Suprapubic skin (tissue), 4 donors: Measurements from ENCODE around the gene CMTM7. TPM values are rescaled to one million over a fixed set of nuclear protein-coding genes. Genes with fewer than 3 reads are reported as not detected.

Source experiments
- DNase-seq, 2 donors: peaks; one replicate each; pipeline ENCODE4 v3.0.0-alpha.2; 2019; ENCODE audit warnings: low spot score in 2 of 2
- H3K27ac ChIP-seq: fragments of 200-600 bp; sonication (generic); one replicate; pipeline ENCODE4 v1.5.1; 2019
- H3K27me3 ChIP-seq: fragments of 200-600 bp; sonication (generic); one replicate; pipeline ENCODE4 v1.5.1; 2019
- H3K36me3 ChIP-seq: fragments of 200-600 bp; sonication (generic); one replicate; pipeline ENCODE4 v1.5.1; 2019
- H3K4me1 ChIP-seq: fragments of 200-600 bp; sonication (generic); one replicate; pipeline ENCODE4 v1.5.1; 2019
- H3K4me3 ChIP-seq: fragments of 200-600 bp; sonication (generic); one replicate; pipeline ENCODE4 v1.5.1; 2019; ENCODE audit warnings: mild to moderate bottlenecking
- H3K9me3 ChIP-seq: fragments of 200-600 bp; sonication (generic); one replicate; pipeline ENCODE4 v1.5.1; 2019
- EP300 ChIP-seq: sonication (generic); formaldehyde crosslinking; IDR thresholded peaks from one replicate; pipeline ENCODE4 v1.6.1; 2017; ENCODE audit warnings: antibody characterized with exemption
- POLR2A ChIP-seq, 2 donors: fragments of 450-650 bp; IDR thresholded peaks; one replicate each; pipeline ENCODE4 v1.6.1; 2017; ENCODE audit warnings: antibody characterized with exemption in 2 of 2, mild to moderate bottlenecking in 2 of 2, moderate library complexity in 2 of 2
- POLR2AphosphoS5 ChIP-seq, 3 donors: sonication (generic); formaldehyde crosslinking; IDR thresholded peaks; one replicate each; pipeline ENCODE4 v1.6.1; 2017; ENCODE audit warnings: antibody characterized with exemption in 3 of 3
- WGBS: methylation state at CpG from one replicate; pipeline ENCODE4 v1.1.5; 2018; 5-methylcytosine and 5-hydroxymethylcytosine counted together
- total RNA-seq, 4 donors: library from RNA; depleted of rRNA; stranded (reverse); fragments of >200 nt; gene quantifications; one replicate each; pipeline ENCODE4 v1.1.0, GENCODE V29; 2016
- TF ChIP-seq, protein P1 (sequence below), 2 donors: fragments of 200-600 bp in 1 of 2; fragments of 450-650 bp in 1 of 2; sonication (generic) in 1 of 2; IDR thresholded peaks; one replicate each; pipeline ENCODE4 v1.5.1; 2016 to 2019; ENCODE audit warnings: antibody characterized with exemption in 2 of 2, mild to moderate bottlenecking in 1 of 2, moderate library complexity in 1 of 2

Gene CMTM7
- total RNA-seq, 4 donors from 2014 or later, result 7.5 to 14.7 (median 10.9) TPM

DNA sequence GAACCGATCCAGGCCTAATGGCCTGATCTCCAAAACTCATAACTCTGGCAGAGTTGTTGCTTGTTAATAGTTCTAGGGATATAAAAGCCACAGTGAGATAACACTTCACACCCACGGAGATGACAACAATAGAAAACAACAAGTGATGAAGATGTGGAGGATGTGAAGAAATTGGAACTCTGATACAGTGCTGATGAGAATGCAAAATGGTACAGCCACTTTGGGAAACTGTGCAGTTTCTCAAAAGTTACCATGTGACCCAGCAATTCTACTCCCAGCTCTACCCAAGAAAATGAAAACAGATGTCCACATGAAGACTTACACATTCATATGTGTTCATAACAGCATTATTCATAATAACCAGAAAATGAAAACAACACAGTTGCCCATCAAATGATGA is 3.8 kb downstream of the CMTM7 start:
- peaks cover 14% of the 10 kb centered on the region for H3K4me1 ChIP-seq
- TF ChIP-seq, protein P1, sequence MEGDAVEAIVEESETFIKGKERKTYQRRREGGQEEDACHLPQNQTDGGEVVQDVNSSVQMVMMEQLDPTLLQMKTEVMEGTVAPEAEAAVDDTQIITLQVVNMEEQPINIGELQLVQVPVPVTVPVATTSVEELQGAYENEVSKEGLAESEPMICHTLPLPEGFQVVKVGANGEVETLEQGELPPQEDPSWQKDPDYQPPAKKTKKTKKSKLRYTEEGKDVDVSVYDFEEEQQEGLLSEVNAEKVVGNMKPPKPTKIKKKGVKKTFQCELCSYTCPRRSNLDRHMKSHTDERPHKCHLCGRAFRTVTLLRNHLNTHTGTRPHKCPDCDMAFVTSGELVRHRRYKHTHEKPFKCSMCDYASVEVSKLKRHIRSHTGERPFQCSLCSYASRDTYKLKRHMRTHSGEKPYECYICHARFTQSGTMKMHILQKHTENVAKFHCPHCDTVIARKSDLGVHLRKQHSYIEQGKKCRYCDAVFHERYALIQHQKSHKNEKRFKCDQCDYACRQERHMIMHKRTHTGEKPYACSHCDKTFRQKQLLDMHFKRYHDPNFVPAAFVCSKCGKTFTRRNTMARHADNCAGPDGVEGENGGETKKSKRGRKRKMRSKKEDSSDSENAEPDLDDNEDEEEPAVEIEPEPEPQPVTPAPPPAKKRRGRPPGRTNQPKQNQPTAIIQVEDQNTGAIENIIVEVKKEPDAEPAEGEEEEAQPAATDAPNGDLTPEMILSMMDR (IDR thresholded peaks at IDR 0.05), result no peak
- no peak for TF ChIP-seq POLR2AphosphoS5 (IDR thresholded peaks at IDR 0.05)
- no peaks in the 10 kb centered on the region for H3K27me3 ChIP-seq
- H3K36me3 ChIP-seq, result no peaks in the 10 kb centered on the region
- no peak for DNase-seq
- no peak overlapping the region for H3K27ac ChIP-seq
- no peaks in the 10 kb centered on the region for H3K9me3 ChIP-seq
- 48% methylated on average over 2 of the region's 2 CpGs for WGBS
- no peak overlapping the region for H3K4me3 ChIP-seq

DNA sequence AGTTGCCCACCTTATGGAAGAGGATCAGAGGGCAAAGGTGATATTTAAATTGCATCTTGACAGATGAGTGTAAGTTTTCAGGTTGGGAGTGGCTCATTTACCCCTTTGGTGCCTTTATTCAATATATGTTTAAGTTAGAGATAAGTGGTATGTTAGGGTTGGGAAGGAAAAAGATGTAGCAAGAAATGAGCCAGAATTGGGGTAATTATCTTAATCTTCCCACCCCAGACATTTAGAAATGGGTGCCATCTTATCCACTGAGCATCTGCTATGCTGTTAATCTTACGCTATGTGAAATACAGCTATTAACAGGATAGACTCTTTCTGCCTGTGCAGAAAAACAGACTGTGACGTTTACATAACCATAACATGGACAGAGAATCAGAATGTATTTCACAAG is 6.3 kb downstream of the CMTM7 start:
- no peaks in the 10 kb centered on the region for H3K36me3 ChIP-seq
- no peak overlapping the region for H3K4me3 ChIP-seq
- H3K27ac ChIP-seq, result no peak overlapping the region
- DNase-seq, result no peak
- H3K27me3 ChIP-seq, result no peaks in the 10 kb centered on the region
- peaks cover 33% of the 10 kb centered on the region for H3K4me1 ChIP-seq
- H3K9me3 ChIP-seq, result no peaks in the 10 kb centered on the region
- 70% methylated on average over 2 of the region's 2 CpGs for WGBS
- TF ChIP-seq EP300 (no peak), POLR2A (IDR thresholded peaks at IDR 0.05) (no peak), POLR2AphosphoS5 (IDR thresholded peaks at IDR 0.05) (no peak)
- TF ChIP-seq, protein P1 (IDR thresholded peaks at IDR 0.05), result no peak

DNA sequence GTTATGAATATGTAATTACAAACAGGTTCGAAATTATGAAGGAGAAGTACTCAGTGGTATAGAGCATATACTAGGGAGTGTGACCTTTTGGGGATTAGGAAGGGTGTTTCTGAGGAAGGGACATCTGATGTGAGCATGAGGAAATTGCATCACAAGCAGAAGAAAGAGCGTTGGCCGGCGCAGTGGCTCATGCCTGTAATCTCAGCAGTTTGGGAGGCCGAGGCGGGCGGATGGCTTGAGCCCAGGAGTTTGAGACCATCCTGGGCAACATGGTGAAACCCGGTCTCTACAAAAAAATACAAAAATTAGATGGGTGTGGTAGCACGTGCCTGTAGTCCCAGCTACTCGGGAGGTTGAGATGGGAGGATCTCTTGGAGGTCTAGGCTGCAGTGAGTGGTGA is 6.9 kb downstream of the CMTM7 start:
- H3K4me1 ChIP-seq, result peaks cover 38% of the 10 kb centered on the region
- TF ChIP-seq, protein P1 (IDR thresholded peaks at IDR 0.05), result no peak
- TF ChIP-seq POLR2A (IDR thresholded peaks at IDR 0.05) (no peak), EP300 (no peak), POLR2AphosphoS5 (IDR thresholded peaks at IDR 0.05) (no peak)
- H3K4me3 ChIP-seq, result no peak overlapping the region
- H3K9me3 ChIP-seq, result no peaks in the 10 kb centered on the region
- no peak overlapping the region for H3K27ac ChIP-seq
- H3K36me3 ChIP-seq, result no peaks in the 10 kb centered on the region
- WGBS, result 72% methylated on average over 10 of the region's 10 CpGs
- DNase-seq, result no peak
- H3K27me3 ChIP-seq, result no peaks in the 10 kb centered on the region

DNA sequence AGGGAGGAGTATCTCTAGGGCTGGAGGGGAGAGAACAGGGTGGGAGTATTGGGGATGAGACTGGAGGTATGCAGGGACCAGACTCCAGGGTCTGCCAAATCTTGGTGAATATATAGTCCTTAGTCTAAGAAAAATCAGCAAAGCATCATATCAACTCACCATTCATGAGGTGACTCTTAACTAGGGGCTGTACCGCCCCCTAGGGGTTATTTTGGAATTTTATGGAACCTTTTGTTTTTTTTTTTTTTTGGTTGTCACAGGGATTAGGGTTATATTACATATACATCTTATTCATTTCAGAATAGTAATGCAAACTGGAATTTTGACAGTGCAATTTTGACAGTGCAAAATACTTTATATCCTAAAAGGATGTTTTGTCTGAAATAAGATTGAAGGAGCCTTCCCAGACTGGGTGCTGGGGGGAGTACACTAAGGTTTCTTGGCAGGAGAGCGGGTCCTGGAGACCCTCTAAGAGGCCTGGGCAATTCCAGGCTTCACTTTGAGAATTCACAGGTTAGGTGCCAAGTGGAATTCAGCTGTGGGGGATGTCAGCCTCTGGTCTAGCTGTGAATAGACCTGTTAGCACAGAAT is 7.5 kb downstream of the CMTM7 start:
- TF ChIP-seq EP300, result no peak
- TF ChIP-seq POLR2AphosphoS5 (IDR thresholded peaks at IDR 0.05), result no peak
- TF ChIP-seq, protein P1 (IDR thresholded peaks at IDR 0.05), result peak; percentile 19 to 40
- no peak for TF ChIP-seq POLR2A (IDR thresholded peaks at IDR 0.05)
- H3K36me3 ChIP-seq, result no peaks in the 10 kb centered on the region
- peaks cover 39% of the 10 kb centered on the region for H3K4me1 ChIP-seq
- H3K9me3 ChIP-seq, result no peaks in the 10 kb centered on the region
- H3K27me3 ChIP-seq, result no peaks in the 10 kb centered on the region
- WGBS, result 35% methylated on average over 2 of the region's 2 CpGs
- H3K4me3 ChIP-seq, result no peak overlapping the region
- no peak overlapping the region for H3K27ac ChIP-seq
- DNase-seq, result no peak

DNA sequence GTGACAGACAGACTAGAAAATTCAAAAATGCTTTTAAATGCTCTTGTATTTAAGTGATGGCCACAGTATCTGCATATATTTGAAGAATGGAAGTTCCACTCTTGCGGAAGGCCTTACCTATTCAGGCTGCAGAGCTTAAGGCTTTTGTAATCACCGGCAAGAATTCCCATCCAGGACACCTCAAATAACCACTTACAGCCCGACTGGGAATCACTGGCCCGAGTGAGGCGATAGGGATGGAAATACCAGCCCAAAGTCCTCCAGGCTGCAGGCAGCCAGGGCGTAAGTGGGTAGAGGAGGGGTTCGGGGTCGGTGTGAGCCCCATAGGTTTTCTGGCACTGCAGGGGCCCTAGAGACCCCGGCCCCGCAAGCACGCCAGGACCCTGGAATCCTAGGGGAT is 9.5 kb downstream of the CMTM7 start:
- Histone ChIP-seq H3K27me3 (no peaks in the 10 kb centered on the region), H3K4me3 (peak overlapping the region; percentile 55), H3K36me3 (no peaks in the 10 kb centered on the region), H3K27ac (peak overlapping the region; percentile 86), H3K9me3 (no peaks in the 10 kb centered on the region), H3K4me1 (peaks cover 50% of the 10 kb centered on the region)
- DNase-seq, result no peak
- 22% methylated on average over 11 of the region's 11 CpGs for WGBS
- no peak for TF ChIP-seq POLR2A (IDR thresholded peaks at IDR 0.05)
- TF ChIP-seq POLR2AphosphoS5 (IDR thresholded peaks at IDR 0.05), result no peak
- TF ChIP-seq, protein P1 (IDR thresholded peaks at IDR 0.05), result no peak
- TF ChIP-seq EP300, result no peak
